HG02759 (cell line): Measurements from ENCODE around the gene CLDN8.

ENCODE experiments used
- ATAC-seq: cut with Tn5 transposase; IDR thresholded peaks from one replicate; pipeline ENCODE4 v1.9.1; 2021; ENCODE audit warnings: mild to moderate bottlenecking, moderate library complexity; ENCODE audit not compliant: unreplicated experiment

Gene CLDN8

DNA sequence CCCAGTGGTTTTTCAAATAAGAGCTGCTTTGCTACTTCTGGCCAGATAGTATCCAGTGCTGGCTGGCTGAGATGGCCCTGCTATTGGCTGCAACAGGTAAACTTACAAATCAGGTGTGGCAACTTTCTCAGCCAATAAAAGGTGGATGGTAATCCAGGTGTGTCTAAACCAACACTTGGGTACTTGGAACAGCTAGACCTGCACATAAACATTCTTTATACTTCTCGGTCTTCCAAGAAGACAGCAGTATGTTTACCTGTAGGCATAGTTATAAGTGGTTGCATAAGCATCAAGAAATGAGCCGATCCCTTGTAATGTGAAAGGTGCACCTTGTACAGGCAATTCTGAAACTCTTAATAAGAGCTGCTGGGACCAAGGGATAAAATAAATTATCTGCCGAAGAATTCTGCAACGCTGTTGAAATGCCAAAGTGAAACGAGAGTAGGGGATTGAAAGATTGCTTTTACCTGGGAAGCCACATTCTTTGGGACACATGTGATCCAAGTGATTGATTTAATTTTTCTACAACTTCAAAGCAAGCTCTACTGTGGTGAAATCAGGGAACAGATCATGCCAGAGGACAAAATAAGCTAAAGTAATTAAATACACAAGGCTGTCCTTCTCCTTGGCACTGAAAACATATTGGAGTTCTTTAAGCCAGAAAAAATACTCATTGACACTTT lies at the start of gene CLDN8:
Gene CLDN8 (minus strand): TSS at position 57 of the 683 bp plus-strand sequence. CDS start 172 bp downstream, outside the sequence.
- no peak for ATAC-seq

DNA sequence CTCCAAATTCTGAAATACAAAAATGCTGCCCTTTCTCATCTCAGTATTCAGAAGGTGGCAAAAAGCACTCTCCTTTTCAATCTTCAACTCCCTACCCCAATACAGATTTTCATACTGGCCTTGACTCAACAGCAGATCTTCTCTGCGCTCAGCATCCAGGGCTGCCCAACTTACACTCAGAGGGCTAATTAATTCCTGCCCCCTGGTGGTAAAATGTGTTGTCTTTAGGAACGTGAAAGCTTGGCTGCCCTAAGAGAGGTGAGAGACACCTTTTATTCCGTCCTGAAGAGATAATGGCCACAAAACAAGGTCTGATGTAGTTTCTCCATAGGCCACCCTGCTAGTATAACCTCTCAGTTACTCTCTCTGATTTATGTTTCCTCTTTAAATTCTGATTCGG lies 41.9 kb upstream of the CLDN8 start:
- ATAC-seq: no peak

- no peak for ATAC-seq
Measured at GRCh38 chr21:30256100-30256499, 40.2 kb upstream of the CLDN8 start.

DNA sequence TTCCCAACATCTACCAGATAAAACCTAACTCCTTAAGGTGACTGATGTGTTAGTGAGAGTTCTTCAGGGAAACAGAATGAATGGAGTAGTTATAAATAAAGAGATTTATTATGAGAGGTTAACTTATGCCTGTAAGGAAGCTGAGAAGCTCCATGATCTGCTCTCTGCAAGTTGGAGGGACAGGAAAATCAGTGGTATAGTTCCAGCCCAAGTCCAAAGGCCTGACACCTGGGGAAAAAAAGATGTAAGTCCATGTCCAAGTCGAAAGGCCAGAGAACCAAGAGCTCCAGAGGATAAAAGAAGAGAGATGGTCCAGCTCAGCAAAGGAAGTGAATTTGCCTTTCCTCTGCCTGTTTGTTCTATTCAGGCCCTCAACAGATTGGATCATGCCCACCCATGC lies 39.8 kb upstream of the CLDN8 start:
- ATAC-seq: no peak

DNA sequence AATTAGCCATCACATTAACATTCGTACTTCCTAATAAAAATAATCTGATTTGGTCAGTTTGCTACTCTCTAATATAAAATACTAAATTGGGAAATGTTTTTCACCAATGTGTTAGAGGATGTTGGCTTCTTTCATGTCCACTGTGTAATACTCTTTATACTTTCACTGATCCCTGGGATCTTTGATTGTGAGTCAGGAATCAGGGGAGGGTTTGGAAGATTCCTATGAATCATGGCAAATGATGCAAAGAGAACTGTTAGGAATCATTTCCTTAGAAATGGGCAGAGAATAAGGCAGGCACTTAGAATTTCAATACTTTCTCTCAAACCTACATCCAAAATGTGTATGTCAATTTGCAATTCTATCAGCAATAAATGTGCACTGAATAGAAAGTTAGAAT lies 35.9 kb upstream of the CLDN8 start:
- ATAC-seq: no peak

- no peak for ATAC-seq
Measured at GRCh38 chr21:30249936-30250335, 34.0 kb upstream of the CLDN8 start.

DNA sequence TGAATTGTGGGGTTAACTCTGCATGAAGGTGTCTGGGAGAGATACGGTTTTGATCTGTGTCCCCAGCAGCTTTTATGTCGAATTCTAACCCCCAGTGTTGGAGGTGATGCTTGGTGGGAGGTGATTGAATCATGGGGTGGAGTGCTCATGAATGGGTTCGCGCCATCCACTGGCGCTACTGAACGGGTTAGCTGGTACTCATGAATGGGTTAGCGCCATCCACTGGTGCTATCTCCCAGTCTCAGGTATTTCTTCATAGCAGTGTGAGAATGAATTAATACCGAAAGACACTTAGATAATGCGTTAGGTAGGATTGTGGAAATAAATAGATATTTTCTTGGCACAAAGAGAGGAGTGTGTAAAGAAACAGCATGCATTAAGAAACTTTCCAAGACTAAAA lies 32.9 kb upstream of the CLDN8 start:
- no peak for ATAC-seq

DNA sequence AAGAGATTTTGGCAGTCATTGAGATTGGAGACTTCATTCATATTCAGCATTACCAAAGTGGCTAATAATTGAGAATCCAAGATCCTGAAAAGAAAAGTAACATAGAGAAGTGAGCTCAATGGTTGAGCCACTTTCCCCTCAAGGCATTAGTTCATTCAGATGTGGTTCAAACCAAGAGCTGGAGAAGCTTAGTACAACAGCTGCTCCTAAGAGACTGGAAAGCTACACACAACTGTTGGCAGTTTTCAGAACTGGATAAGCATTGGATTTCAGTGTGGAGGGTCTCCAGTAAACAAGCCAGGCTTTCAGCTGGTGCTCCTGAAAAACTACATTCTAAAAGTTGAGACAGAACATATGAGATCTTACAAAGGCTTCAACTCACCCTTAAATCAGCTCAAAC lies 29.2 kb upstream of the CLDN8 start:
- no peak for ATAC-seq

GRCh38 chr21:30243691-30244090 lies 27.8 kb upstream of the CLDN8 start:
- ATAC-seq: no peak

DNA sequence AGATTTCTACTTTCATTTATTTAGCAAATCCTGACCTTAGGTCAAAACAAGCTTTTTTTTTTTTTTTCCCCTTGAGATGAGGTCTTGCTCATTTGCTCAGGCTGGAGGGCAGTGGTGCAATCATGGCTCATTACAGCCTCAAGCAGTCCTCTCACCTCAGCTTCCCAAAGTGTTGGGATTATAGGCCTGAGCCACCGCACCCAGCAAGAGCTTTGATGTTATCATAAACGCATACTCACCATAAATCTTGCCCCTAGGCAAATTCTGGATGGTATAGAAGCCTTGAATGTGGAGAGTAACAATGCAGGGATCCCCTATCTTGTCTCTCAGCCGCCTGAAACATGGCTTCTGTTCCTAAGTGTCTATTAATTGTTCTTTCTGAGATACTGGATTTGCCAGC lies 24.8 kb upstream of the CLDN8 start:
- ATAC-seq: no peak

DNA sequence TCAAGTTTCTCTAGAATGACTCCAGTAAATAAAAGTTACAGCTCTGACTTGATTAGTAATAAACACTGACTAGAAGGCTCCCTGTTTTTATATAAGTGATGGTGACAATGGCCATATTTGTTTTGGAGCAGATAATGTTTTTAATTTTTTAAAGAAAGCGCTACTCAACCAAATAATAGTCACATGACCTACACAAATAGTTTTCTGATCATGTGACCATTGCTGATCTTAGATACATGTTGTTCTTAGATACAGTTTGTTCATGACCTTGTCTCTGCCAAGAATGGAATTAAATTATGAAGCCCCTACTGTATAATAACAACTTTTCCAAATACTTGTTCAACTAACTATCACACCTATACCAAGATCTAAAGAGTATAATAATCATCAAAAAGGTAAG lies 22.3 kb upstream of the CLDN8 start:
- ATAC-seq: no peak

DNA sequence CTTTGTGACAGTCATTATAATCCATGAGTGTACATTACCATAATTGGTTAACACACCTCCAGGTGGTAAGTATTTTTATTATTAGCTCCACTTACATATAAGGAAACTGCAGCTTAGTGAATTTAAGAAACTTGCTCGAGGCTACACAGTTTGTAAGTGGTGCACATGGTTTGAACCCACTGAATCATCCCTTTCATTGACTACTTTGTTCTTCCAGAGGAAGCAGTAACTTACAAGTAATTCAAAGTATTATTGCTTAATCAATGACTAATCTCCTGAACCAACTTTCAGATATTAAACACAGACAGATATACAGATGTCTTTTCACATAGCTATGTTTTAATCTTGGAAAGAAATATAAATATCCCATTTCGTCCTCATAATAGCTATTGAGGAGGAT lies 18.7 kb upstream of the CLDN8 start:
- ATAC-seq: no peak

- ATAC-seq: no peak
Measured at GRCh38 chr21:30234050-30234449, 18.2 kb upstream of the CLDN8 start.

GRCh38 chr21:30233228-30234020 lies 17.5 kb upstream of the CLDN8 start:
- ATAC-seq: no peak

GRCh38 chr21:30232011-30232410 lies 16.1 kb upstream of the CLDN8 start:
- ATAC-seq: no peak

DNA sequence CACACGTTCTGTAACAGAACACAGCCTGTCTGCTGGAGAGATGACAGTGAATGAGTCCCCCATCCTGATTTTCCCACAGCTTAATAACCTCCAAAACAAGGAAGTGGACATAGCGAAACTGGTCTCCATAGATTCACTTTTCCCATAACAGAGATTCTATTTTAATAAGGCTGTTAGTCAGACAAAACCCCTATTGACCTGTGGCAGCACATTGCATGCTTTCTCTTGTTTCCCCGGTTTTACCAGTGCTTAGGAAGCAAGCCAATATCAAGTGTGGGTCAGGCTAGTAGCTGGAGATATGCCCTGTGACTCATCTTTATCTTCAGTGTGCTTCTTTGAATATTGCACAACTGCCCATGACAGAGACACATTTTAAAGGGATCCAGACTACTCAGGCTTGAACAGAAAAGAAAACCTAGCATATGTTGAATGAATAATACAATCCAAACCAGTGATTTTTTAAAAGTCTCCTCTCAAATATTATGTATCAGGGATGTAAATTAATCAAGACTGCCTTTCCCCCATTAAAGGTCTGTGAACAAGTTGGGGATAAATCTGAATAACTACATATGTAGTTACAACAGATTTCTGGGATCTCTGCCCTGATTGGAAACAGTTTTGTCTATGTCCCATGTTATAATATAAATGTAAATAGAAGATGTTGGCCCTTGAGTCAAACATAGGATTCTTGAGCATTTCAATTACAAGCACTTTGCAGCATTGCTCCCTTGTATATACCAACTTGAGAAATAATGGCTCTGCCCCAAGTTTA lies 11.9 kb upstream of the CLDN8 start:
- ATAC-seq: no peak

DNA sequence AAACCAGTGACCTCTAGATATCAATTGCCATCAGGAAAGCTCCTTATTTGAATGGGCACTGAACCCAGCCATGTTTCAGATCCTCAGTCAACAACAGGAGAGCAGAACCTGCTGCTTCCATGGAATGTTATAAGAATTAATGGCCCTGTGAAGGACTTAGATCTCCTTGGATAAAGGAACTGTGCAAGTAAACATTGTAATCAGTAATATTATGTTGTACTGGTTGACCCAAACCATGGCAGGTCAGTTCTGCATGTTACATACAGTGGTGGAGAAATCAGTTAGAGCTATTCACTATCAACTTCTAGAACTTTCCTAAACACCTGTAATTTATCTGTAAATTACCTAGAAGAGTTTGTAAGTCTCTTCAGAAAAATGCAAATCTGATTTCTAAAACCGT lies 11.2 kb upstream of the CLDN8 start:
- ATAC-seq: no peak

DNA sequence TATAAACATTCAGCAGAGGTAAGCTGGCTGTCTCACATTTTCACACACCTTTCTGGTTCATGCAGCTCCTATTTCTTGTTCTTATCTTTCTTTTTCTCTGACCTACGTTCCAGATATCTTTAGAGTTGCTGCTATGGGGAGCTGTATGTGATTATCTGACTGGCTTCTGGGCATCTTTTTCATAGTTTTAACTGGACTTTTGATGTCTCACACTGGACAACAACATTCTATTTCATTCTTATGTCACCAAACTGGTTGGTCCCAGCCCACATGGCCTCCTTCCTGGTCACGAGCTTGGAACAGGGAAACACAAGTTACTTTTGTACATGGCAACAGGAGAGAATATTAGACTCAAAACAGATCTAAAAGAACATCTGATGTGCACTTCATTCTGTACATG lies 7.7 kb upstream of the CLDN8 start:
- no peak for ATAC-seq

- ATAC-seq: no peak
Measured at GRCh38 chr21:30222724-30223123, 6.8 kb upstream of the CLDN8 start.

- no peak for ATAC-seq
Measured at GRCh38 chr21:30211071-30211470, 4.8 kb downstream of the CLDN8 start.

DNA sequence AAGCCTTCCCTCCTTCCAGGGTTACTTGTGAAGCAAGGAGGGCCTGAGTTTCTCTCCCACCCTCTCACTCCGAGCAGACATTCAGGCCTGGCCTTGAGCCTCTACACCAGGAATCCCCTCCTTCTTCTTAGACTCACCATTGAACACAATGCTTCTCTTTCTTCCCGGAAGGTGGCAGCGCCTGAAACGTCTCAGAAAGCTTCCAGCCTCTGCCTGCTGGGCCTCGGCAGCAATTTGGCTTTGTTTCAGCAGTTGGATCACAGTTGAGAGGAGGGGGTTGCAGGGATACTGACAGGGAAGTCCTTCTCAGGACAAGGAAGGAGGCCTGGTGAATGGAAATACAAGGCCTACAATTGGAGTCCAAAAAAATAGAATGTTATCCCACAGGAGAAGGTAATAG lies 6.3 kb downstream of the CLDN8 start:
- no peak for ATAC-seq

GRCh38 chr21:30207252-30207579 lies 8.7 kb downstream of the CLDN8 start:
- no peak for ATAC-seq
